Activated B cell treated with CpG ODN at 0.5 μM for 24 hours (primary cell): ENCODE data around the gene ST3GAL5. TPM values are rescaled to one million over a fixed set of nuclear protein-coding genes. Genes with fewer than 3 reads are reported as not detected.

Source experiments
- ATAC-seq: fragments of 200-7000 bp; cut with Tn5 transposase; one replicate; pipeline ENCODE4 v1.10.0; 2021; ENCODE audit warnings: low read depth, mild to moderate bottlenecking, moderate library complexity
- CTCF ChIA-PET: fragments of 350-600 bp; sonication (Branson Sonifier 250); formaldehyde crosslinking; loops from one replicate; lab custom pipeline; 2021; ENCODE audit warnings: antibody characterized with exemption; lab: Charles Lee
- POLR2A ChIA-PET: fragments of 350-600 bp; sonication (Branson Sonifier 250); formaldehyde crosslinking; loops from one replicate; lab custom pipeline; 2021; ENCODE audit warnings: antibody characterized with exemption; lab: Charles Lee
- DNase-seq: peaks from one replicate; pipeline ENCODE4 v3.0.0; 2022
- H3K27ac Mint-ChIP-seq: one replicate; pipeline ENCODE4 v1.8.0; 2020; ENCODE audit warnings: mixed read lengths
- H3K27me3 Mint-ChIP-seq: one replicate; pipeline ENCODE4 v1.8.0; 2021; ENCODE audit warnings: mixed read lengths
- H3K36me3 Mint-ChIP-seq: one replicate; pipeline ENCODE4 v1.8.0; 2021; ENCODE audit warnings: low read depth, mixed read lengths
- H3K4me1 Mint-ChIP-seq: one replicate; pipeline ENCODE4 v1.8.0; 2021; ENCODE audit warnings: mixed read lengths
- H3K4me3 Mint-ChIP-seq: one replicate; pipeline ENCODE4 v1.8.0; 2020; ENCODE audit warnings: mild to moderate bottlenecking, mixed read lengths
- H3K9me3 Mint-ChIP-seq: one replicate; pipeline ENCODE4 v1.8.0; 2020; ENCODE audit warnings: mixed read lengths
- intact Hi-C: fragments of 100-400 bp; cut with micrococcal nuclease; formaldehyde crosslinking; loops from one replicate; pipeline ENCODE4 v1.15.1; 2024
- total RNA-seq: library from RNA; stranded (reverse); gene quantifications from 2 replicates; pipeline ENCODE4 v1.2.3, GENCODE V29; 2022
- TF ChIP-seq, protein P1 (sequence below): fragments of 200-600 bp; IDR thresholded peaks from one replicate; pipeline ENCODE4 v1.8.0; 2022; ENCODE audit warnings: antibody characterized with exemption, mild to moderate bottlenecking

The ST3GAL5 gene
- total RNA-seq, 1 donor from 2014 or later: 70.7 TPM

DNA sequence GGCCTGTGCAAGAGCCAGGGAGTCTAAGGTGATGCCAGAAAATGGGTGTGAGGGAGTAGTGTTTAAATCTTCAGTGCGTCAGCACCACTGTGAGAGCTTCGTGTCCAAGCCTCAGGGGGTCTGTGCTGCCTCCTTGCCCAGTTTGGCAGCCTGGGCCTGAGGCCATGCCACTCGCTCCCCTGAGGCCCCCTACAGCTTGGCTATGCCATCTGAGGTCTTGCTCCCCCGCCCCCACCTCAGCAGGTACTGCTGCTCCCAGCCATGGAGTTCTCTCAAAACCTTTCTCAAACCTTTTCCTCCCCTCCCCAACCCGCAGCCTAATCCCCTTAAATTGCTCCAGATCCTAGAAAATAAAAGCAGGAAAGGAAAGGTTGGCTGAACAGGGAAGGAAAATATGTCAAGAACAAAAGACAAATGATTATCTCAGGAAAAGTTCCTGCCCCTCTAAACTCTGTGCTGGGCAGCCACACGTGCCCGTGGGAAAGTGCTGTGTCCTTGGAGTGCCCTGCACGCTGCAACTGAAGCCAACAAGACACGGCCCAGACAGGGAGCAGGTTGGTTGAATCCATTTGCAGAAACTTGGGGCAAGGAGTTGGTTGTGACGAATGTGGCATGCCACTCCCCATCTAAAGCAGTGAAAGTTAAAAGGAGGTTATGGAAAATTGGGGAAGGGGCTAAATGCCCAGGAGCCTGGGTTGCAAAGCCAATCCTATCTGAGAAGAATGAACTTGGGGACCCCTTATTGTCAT lies 73.8 kb downstream of the ST3GAL5 start:
- CTCF ChIA-PET: interaction anchor here (0.8 to 4.7 kb wide), 12 partner anchors 24 to 265 kb away, joined by 3 to 77 read pairs (median 6); partner anchors contain the start of genes ATOH8 and ST3GAL5
- Mint-ChIP-seq H3K4me1 (peaks cover 3% of the 10 kb centered on the region), H3K27ac (no peak overlapping the region), H3K9me3 (no peaks in the 10 kb centered on the region), H3K27me3 (peaks cover 22% of the 10 kb centered on the region), H3K36me3 (no peaks in the 10 kb centered on the region), H3K4me3 (no peak overlapping the region)
- TF ChIP-seq, protein P1, sequence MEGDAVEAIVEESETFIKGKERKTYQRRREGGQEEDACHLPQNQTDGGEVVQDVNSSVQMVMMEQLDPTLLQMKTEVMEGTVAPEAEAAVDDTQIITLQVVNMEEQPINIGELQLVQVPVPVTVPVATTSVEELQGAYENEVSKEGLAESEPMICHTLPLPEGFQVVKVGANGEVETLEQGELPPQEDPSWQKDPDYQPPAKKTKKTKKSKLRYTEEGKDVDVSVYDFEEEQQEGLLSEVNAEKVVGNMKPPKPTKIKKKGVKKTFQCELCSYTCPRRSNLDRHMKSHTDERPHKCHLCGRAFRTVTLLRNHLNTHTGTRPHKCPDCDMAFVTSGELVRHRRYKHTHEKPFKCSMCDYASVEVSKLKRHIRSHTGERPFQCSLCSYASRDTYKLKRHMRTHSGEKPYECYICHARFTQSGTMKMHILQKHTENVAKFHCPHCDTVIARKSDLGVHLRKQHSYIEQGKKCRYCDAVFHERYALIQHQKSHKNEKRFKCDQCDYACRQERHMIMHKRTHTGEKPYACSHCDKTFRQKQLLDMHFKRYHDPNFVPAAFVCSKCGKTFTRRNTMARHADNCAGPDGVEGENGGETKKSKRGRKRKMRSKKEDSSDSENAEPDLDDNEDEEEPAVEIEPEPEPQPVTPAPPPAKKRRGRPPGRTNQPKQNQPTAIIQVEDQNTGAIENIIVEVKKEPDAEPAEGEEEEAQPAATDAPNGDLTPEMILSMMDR: no peak
- ATAC-seq (no peak), DNase-seq (no peak)
- POLR2A ChIA-PET: interaction anchor here (0.6 kb wide), 1 partner anchor 406 kb away, joined by 4 read pairs; no protein-coding TSS in a partner anchor
- intact Hi-C loops: loop anchor here (1.0 kb wide), 4 partner anchors 65 to 178 kb away; no protein-coding TSS in a partner anchor

DNA sequence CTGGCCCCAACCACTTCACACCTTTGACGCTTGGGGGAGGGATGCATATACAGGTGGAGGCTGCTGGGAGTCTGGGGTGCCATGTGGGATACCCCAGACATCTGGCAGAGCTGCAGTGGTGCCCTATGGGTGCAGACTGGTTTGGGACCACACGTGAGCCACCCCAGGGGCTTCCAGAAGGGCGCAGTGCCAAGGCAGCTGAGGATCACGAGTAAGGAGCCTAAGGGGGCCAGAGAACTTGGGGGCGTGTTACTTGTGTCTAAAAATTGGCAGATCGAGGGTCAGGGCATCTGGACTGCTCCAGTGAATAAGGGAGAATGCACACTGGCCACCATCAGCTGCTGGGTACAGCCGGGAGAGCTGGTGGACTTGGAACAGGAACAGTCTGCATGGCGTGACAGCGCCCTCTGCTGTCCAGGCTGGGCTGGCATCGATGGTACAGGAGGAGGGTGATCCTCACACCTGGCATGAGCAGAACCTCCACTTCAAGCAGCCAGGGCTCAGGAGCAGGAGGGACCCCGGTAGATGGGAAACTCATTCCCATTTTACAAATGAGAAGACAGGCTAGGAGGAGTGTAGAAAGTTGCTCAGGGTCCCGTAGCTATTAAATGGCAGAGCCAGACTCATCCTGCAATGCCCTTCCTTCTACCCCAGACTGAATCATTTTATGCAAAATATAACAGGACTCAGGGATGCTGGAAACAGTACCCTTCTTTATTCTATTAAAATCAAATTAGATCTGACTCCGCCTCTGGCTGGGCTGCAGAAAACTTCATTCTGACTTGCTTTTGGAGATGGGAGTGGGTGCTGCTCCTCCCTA lies 74.6 kb downstream of the ST3GAL5 start:
- H3K4me1 Mint-ChIP-seq: peaks cover 3% of the 10 kb centered on the region
- TF ChIP-seq, protein P1: peak; percentile 65
- POLR2A ChIA-PET: no interaction called here
- H3K27me3 Mint-ChIP-seq: peaks cover 22% of the 10 kb centered on the region
- no peaks in the 10 kb centered on the region for H3K36me3 Mint-ChIP-seq
- no peak overlapping the region for H3K4me3 Mint-ChIP-seq
- DNase-seq: peak; percentile 72
- intact Hi-C loops: loop anchor here (1.0 kb wide), 4 partner anchors 64 to 177 kb away; no protein-coding TSS in a partner anchor
- CTCF ChIA-PET: interaction anchor here (0.7 to 4.7 kb wide), 23 partner anchors 10 to 266 kb away, joined by 3 to 77 read pairs (median 4); partner anchors contain the start of genes ATOH8 and ST3GAL5
- no peak overlapping the region for H3K27ac Mint-ChIP-seq
- peak; percentile 90 for ATAC-seq
- no peaks in the 10 kb centered on the region for H3K9me3 Mint-ChIP-seq

DNA sequence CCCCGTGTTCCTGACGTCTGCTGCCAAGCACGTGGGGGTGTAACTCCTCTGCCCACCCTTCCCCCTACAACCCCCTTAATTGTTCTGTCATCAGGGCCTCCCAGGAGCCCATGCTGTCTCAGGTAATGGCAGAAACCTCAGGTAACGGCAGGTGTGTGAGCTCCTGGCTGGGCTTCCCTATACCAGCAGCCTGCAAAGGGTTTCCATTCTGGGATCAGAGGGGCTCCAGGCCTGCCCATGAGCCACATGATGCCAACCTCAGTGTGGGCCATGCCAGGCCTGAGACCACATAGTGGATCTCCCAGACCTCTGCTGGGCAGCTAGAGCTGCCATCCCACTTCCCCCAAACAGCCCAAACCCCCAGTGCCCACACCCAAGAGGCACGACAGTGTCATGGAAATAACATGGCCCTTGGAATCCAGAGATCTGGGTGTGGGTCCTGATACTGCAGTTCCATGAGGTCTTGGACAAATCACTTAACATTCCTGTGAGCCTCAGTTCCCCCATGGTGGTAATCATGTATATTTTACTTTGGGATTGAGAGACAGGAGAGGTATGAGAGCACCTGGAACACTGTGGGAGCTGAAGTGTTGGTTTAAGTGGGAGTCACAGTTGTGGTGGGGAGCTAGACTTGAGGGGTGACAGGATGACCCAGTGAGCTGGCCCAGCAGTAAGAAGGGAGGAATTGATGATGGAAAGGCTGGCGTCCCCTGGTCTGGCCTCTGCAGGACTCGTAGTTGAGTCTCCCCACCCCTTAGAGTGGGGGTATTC lies 75.4 kb downstream of the ST3GAL5 start:
- TF ChIP-seq, protein P1: no peak
- peaks cover 3% of the 10 kb centered on the region for H3K4me1 Mint-ChIP-seq
- intact Hi-C loops: no loop called here

DNA sequence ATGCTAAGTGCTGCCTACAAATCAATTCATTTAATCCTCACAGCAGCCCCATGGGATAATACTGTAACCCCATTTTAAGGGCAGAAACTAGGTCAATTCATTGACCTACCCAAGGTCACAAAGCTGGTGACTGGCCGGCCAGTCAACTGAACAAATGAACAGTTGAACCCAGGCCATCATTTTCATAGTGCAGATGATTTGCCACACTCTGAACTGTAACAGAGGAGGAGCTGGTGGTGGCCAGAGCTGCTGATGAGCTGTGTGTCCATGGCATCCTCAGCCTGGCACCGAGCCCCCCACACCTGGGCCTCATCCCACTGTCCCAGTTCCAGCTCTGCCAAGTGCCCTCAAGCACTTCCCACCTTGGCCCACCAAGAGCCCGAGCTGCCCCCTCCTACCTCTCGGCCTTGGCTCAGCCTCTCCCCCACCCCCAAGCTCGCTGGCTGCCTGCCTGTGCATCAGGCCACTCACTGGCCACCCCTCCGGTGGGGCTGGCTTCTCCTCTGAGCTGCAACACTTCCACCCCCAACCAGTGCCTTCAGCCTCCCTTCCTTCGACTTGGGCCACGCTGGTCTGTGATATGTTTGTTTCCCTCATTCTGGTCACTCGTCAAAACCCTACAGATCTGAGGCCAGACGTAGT lies 76.6 kb downstream of the ST3GAL5 start:
- Mint-ChIP-seq H3K4me3 (no peak overlapping the region), H3K27me3 (peaks cover 18% of the 10 kb centered on the region), H3K9me3 (no peaks in the 10 kb centered on the region), H3K4me1 (peaks cover 3% of the 10 kb centered on the region), H3K36me3 (no peaks in the 10 kb centered on the region), H3K27ac (no peak overlapping the region)
- POLR2A ChIA-PET: interaction anchor here (0.6 kb wide), 2 partner anchors 168 to 181 kb away, joined by 3 to 8 read pairs; no protein-coding TSS in a partner anchor
- CTCF ChIA-PET: interaction anchor here (0.9 to 4.7 kb wide), 5 partner anchors 76 to 268 kb away, joined by 3 to 77 read pairs (median 4); no protein-coding TSS in a partner anchor
- TF ChIP-seq, protein P1: no peak
- no peak for ATAC-seq
- DNase-seq: no peak
- intact Hi-C loops: no loop called here

More for the DNA sequence above, 75.4 kb downstream of the ST3GAL5 start:
- ATAC-seq (no peak), DNase-seq (no peak)
- Mint-ChIP-seq H3K9me3 (no peaks in the 10 kb centered on the region), H3K4me3 (no peak overlapping the region), H3K27ac (no peak overlapping the region), H3K36me3 (no peaks in the 10 kb centered on the region), H3K27me3 (peaks cover 25% of the 10 kb centered on the region)
- POLR2A ChIA-PET: no interaction called here
- CTCF ChIA-PET: interaction anchor here (0.5 to 4.7 kb wide), 24 partner anchors 9 to 266 kb away, joined by 3 to 77 read pairs (median 4); partner anchors contain the start of genes ATOH8 and ST3GAL5
